ENCODE results near the gene RCBTB2.

DNA sequence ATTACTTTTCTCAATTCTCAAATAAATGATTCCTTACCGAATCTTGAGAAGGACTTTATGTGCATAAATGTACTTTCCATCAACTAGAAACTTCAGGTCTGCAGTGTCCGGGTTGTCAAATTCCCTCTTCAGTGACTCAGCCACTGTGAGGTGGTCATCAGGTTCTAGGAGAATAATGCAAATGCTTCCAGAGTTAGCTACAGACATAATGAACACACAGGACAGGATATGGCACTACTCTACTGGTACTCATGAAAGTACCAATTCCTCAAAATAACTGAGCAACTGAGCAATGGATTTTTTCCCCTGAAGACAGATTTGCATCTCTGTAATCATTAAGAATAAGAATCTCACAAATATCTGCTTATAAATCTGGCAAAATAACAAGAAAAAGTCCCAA, 31.2 kb downstream of the RCBTB2 start:
- TF ChIP-seq YY1 (IDR thresholded peaks at IDR 0.05; ENCODE audit: insufficient read depth, insufficient read length) (no peak), SUZ12 (IDR thresholded peaks at IDR 0.05; ENCODE audit: extremely low read depth, insufficient read depth, insufficient read length) (no peak)
